Adipose tissue (tissue), 3 donors: Measurements from ENCODE around the gene MACROD2. TPM values are rescaled to one million over a fixed set of nuclear protein-coding genes. Genes with fewer than 3 reads are reported as not detected.
"Not testable (repeated sequence)": the region's sequence is repeated elsewhere in the genome, so short reads cannot be mapped to it uniquely, and the experiment has no call there.

Experiments used
- H3K27ac ChIP-seq: one replicate; pipeline ENCODE4 v1.5.1; 2013; ENCODE audit warnings: low read depth, low read length
- WGBS, 3 donors: extraction: QIAGEN DNeasy Blood & Tissue Kit; methylation state at CpG; one replicate each; pipeline ENCODE4 v1.1.7; 2013; 5-methylcytosine and 5-hydroxymethylcytosine counted together
- polyA plus RNA-seq, 3 donors: library from polyadenylated mRNA; stranded (reverse); fragments of 200-250 nt; gene quantifications; one replicate each; pipeline ENCODE4 v1.2.3, GENCODE V29; 2013
- donor health status: healthy with polysubstance abuse.
- donor health status: Bipolar disorder and iron deficiency.
- donor health status: healthy.

The MACROD2 gene
- polyA plus RNA-seq, 3 donors: 0.11 to 0.98 (median 0.56) TPM

GRCh38 chr20:14979453-14979986 lies 984.2 kb downstream of the MACROD2 start:
- 26 to 71% (median 64%) methylated on average over 3 of the region's 3 CpGs for WGBS, 3 donors
- no peak overlapping the region for H3K27ac ChIP-seq

- not testable (repeated sequence) for H3K27ac ChIP-seq
- 87 to 90% (median 90%) methylated on average over 3 of the region's 3 CpGs for WGBS, 3 donors
Measured at GRCh38 chr20:14981486-14981885, 986.2 kb downstream of the MACROD2 start.

GRCh38 chr20:14982324-14982723 lies 987.0 kb downstream of the MACROD2 start:
- not testable (repeated sequence) for H3K27ac ChIP-seq
- 90 to 94% (median 90%) methylated on average over 1 of the region's 1 CpG for WGBS, 3 donors

DNA sequence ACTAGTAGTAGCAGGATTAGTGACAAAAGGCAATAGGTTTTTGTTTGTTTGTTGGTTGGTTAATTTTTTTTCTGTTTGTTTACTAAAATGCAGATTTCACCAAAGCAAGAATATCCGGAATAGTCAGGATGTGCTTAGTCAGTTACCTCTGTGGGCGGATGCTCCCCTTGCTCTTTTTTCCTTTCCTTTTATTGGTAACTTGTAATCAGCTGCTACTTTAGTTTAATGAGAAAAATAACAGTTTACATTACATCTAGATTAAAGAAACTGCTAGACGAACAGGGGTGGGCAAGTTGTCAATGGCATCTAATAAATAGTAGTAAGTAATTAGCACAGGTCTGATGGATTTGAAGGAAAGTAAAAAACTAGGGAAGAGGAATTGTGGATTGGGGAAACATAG lies 989.0 kb downstream of the MACROD2 start:
- 79 to 87% (median 81%) methylated on average over 3 of the region's 3 CpGs for WGBS, 3 donors
- no peak overlapping the region for H3K27ac ChIP-seq

DNA sequence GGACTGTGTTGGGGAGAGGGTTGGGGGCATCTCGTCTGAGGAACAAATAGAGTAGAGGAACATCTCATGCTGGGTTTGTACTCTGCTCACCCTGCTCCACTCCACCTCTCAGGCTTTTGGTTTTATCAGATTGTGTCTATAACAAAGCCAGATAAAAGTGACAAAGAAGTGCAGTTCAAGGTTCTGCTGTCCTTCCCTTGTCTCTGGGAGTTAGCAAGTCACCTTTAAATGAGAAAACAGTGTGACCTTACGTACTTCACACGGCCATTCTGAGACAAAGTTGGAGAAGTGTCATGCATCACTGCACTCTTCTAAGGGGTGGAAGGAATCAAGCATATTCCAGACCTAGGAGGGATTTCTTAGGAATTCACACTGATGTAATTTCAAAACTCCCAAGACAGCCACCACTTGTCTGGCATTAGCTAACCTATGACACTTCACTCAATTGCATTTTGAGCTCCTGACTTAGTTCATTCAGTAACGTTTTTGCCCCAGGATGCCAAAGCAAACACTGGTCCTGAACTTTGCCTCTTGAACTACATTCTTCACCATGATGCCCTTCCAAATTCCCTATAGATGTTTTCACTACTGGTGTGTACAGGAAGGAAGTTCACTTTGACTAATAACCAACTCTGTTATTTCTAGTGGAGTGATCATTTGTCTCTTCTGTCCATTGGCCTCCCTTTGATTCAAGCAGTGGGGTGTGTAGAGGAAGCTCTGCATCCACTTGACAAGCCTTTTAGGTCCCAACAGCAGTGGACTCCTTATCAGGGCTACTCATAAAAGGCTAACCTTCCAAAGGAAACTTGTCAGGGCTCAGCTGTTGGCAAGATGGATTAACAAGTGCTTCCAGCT lies 989.7 kb downstream of the MACROD2 start:
- no peak overlapping the region for H3K27ac ChIP-seq
- WGBS, 3 donors: 59 to 60% (median 59%) methylated on average over 4 of the region's 4 CpGs

GRCh38 chr20:14986026-14986655 lies 990.8 kb downstream of the MACROD2 start:
- WGBS, 3 donors: 17 to 43% (median 38%) methylated on average over 4 of the region's 4 CpGs
- H3K27ac ChIP-seq: no peak overlapping the region

GRCh38 chr20:14986656-14987055 lies 991.3 kb downstream of the MACROD2 start:
- 63 to 82% (median 79%) methylated on average over 7 of the region's 7 CpGs for WGBS, 3 donors
- no peak overlapping the region for H3K27ac ChIP-seq

- 79 to 96% (median 82%) methylated on average over 8 of the region's 8 CpGs for WGBS, 3 donors
- no peak overlapping the region for H3K27ac ChIP-seq
Measured at GRCh38 chr20:14989535-14990290, 994.4 kb downstream of the MACROD2 start.

DNA sequence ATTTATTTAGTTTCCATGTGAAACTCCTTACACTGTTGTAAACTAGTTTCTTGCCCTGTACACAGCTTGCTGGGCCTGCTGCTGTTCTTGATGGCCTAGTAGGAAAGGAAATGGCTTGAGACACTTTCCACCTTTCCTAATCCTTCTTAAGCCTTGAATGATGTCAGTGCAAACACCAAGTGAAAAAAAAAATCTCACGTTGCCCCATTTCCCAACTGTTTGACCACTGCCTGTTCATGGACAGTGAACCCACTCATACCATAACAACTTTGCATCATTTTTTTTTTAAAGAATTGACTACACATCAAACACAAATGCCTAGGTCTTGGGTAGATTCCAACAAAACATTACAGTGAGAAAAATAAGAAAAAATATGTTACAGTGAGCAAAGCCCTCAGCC lies 995.7 kb downstream of the MACROD2 start:
- H3K27ac ChIP-seq: no peak overlapping the region
- WGBS, 3 donors: 69 to 74% (median 71%) methylated on average over 1 of the region's 1 CpG

DNA sequence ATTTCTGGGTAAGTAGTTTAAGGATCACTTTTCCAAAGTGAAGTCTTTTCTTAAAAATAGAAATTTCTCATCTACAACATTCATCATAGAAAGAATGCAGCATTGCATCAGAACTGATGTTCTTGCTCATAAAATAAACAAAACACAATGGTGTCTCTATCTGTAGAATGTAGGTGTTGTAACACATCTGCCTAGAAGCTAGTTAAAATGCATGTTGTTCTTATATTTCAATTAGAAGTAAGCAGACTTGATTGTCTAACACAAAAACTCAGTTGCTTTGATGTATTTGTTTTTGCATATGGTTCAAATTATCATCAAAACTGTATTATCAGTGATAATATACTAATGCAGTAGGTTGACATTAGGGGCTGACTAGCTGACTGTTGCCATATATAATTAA lies 996.8 kb downstream of the MACROD2 start:
- H3K27ac ChIP-seq: no peak overlapping the region

GRCh38 chr20:14992961-14993360 lies 997.6 kb downstream of the MACROD2 start:
- no peak overlapping the region for H3K27ac ChIP-seq
- WGBS, 3 donors: 49 to 54% (median 50%) methylated on average over 2 of the region's 2 CpGs

- no peak overlapping the region for H3K27ac ChIP-seq
- WGBS, 3 donors: 86 to 88% (median 86%) methylated on average over 2 of the region's 2 CpGs
Measured at GRCh38 chr20:14996883-14997672, 1001.8 kb downstream of the MACROD2 start.

- no peak overlapping the region for H3K27ac ChIP-seq
- WGBS, 3 donors: 91 to 93% (median 91%) methylated on average over 3 of the region's 3 CpGs
Measured at GRCh38 chr20:14997791-14998190, 1002.5 kb downstream of the MACROD2 start.

GRCh38 chr20:15005300-15005986 lies 1010.1 kb downstream of the MACROD2 start:
- no peak overlapping the region for H3K27ac ChIP-seq
- WGBS, 3 donors: 37 to 64% (median 63%) methylated on average over 4 of the region's 4 CpGs

GRCh38 chr20:15011631-15012030 lies 1016.3 kb downstream of the MACROD2 start:
- no peak overlapping the region for H3K27ac ChIP-seq
- whole genome bisulfite sequencing, 3 donors: 62 to 91% (median 82%) methylated on average over 4 of the region's 4 CpGs

GRCh38 chr20:15012566-15012965 lies 1017.2 kb downstream of the MACROD2 start:
- 58 to 73% (median 69%) methylated on average over 6 of the region's 6 CpGs for WGBS, 3 donors
- H3K27ac ChIP-seq: no peak overlapping the region

- WGBS, 3 donors: 75 to 88% (median 87%) methylated on average over 1 of the region's 1 CpG
- not testable (repeated sequence) for H3K27ac ChIP-seq
Measured at GRCh38 chr20:15016875-15017274, 1021.6 kb downstream of the MACROD2 start.

DNA sequence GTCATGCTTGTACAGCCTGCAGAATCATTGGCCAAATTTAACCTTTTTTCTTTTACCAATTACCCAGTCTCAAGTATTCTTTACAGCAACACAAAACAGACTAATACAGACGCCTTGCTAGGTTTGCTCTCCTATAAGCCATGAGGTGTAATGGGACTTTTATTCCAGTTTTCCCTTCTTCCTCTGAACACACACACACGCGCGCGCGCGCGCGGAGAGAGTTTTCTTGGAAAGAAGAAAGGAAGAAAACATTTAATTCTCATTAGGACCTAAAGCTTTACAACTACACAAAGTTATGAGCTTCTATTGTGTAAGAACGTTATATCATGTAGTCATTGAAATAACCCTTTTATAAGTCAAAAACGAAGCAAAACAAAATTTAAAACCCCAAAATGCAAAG lies 1023.6 kb downstream of the MACROD2 start:
- WGBS, 3 donors: 91 to 93% (median 92%) methylated on average over 11 of the region's 11 CpGs
- H3K27ac ChIP-seq: no peak overlapping the region
